HepG2 (cell line): ENCODE measurements around the gene PROM2. TPM values are rescaled to one million over a fixed set of nuclear protein-coding genes. Genes with fewer than 3 reads are reported as not detected.

Experiments used
- ATAC-seq: fragments of 200-7000 bp; cut with Tn5 transposase; 3 replicates; pipeline ENCODE4 v1.9.1; 2020; ENCODE audit warnings: mild to moderate bottlenecking, moderate library complexity
- BruUV-seq: library from RNA; stranded (reverse); fragments of 400-500 nt; replicated peaks from 2 replicates; lab custom pipeline; 2021; lab: Mats Ljungman, UMichigan
- CTCF ChIA-PET: fragments of 300-600 bp; formaldehyde crosslinking; extraction: SDS; loops from one replicate; lab custom pipeline; 2021; ENCODE audit warnings: low total read pairs, inconsistent platforms, low intra/inter-chr PET ratio; lab: Yijun Ruan, JAX
- POLR2A ChIA-PET: fragments of 350-600 bp; sonication (Branson Sonifier 250); formaldehyde crosslinking; loops from one replicate; lab custom pipeline; 2020; ENCODE audit warnings: antibody characterized with exemption, inconsistent platforms; lab: Yijun Ruan, JAX
- DNase-seq: peaks from one replicate; pipeline ENCODE4 v3.0.0-alpha.2; 2015; ENCODE audit warnings: low spot score
- FAIRE-seq: peaks from 3 replicates; lab custom pipeline; 2011; peaks lifted over from hg19 to GRCh38; lab: Jason Lieb, UNC
- H2AFZ ChIP-seq: one replicate; pipeline ENCODE4 v1.6.1; 2011; ENCODE audit warnings: low read length, inconsistent platforms
- H3K27ac ChIP-seq: fragments of 300-600 bp; 3 replicates; pipeline ENCODE4 v1.8.0; 2011; ENCODE audit warnings: mixed run types, mild to moderate bottlenecking, mixed read lengths, low read length, inconsistent platforms; ENCODE audit not compliant: insufficient read depth; ENCODE audit errors: extremely low read length
- H3K27me3 ChIP-seq, 2 experiments: fragments of 200-600 bp in 1 of 2; 2 replicates in 1 of 2; 3 replicates in 1 of 2; pipeline versions ENCODE4 v1.6.0 to v1.8.0; 2011; ENCODE audit warnings: low read length in 2 of 2, mild to moderate bottlenecking in 2 of 2, moderate library complexity in 2 of 2, inconsistent platforms in 1 of 2; ENCODE audit not compliant: insufficient read depth in 2 of 2, control insufficient read depth in 1 of 2
- H3K36me3 ChIP-seq, 2 experiments: fragments of 200-600 bp in 1 of 2; replicated peaks in 1 of 2; 2 replicates in 1 of 2; 3 replicates in 1 of 2; pipeline versions ENCODE4 v1.5.1 to v1.8.0; 2011; ENCODE audit warnings: low read length in 2 of 2, inconsistent platforms in 1 of 2; ENCODE audit not compliant: insufficient read depth in 2 of 2, control insufficient read depth in 1 of 2
- H3K4me1 ChIP-seq: 2 replicates; pipeline ENCODE4 v1.5.1; 2012; ENCODE audit warnings: low read length, inconsistent platforms; ENCODE audit not compliant: insufficient read depth
- H3K4me2 ChIP-seq: 2 replicates; pipeline ENCODE4 v1.6.0; 2011; ENCODE audit warnings: low read depth, low read length, inconsistent platforms
- H3K4me3 ChIP-seq, 3 experiments: fragments of 200-600 bp in 1 of 3; sonication (generic), shearing (Covaris generic) in 1 of 3; replicated peaks in 1 of 3; 2 replicates each; pipeline ENCODE4 v1.5.1; 2011 to 2016; ENCODE audit warnings: low read length in 3 of 3, inconsistent platforms in 2 of 3, low read depth in 2 of 3, mild to moderate bottlenecking in 2 of 3, control low read depth in 1 of 3, mixed read lengths in 1 of 3; ENCODE audit not compliant: insufficient read depth in 1 of 3
- H3K79me2 ChIP-seq: one replicate; pipeline ENCODE4 v1.6.1; 2011; ENCODE audit warnings: low read length, inconsistent platforms; ENCODE audit not compliant: insufficient read depth
- H3K9ac ChIP-seq: 2 replicates; pipeline ENCODE4 v1.6.0; 2011; ENCODE audit warnings: mild to moderate bottlenecking, low read depth, low read length, inconsistent platforms; ENCODE audit not compliant: insufficient read depth
- H3K9me3 ChIP-seq: 2 replicates; pipeline ENCODE4 v1.5.1; 2012; ENCODE audit warnings: mild to moderate bottlenecking, low read length
- H4K20me1 ChIP-seq: 2 replicates; pipeline ENCODE4 v1.6.0; 2011; ENCODE audit warnings: inconsistent platforms, mild to moderate bottlenecking, low read length, moderate library complexity; ENCODE audit not compliant: insufficient read depth
- CBFB ChIP-seq: sonication (generic); formaldehyde crosslinking; IDR thresholded peaks from 2 replicates; pipeline ENCODE4 v1.4.0; 2020; ENCODE audit warnings: missing genetic modification reagents
- EP300 ChIP-seq, 3 experiments: sonication (generic) in 1 of 3; formaldehyde crosslinking in 1 of 3; IDR thresholded peaks; 2 replicates each; pipeline versions ENCODE4 v1.5.1 to v1.6.1; 2011 to 2020; ENCODE audit warnings: low read depth in 2 of 3, low read length in 2 of 3, borderline replicate concordance in 1 of 3, improper control_type of control experiment in 1 of 3, mild to moderate bottlenecking in 1 of 3, missing genetic modification reagents in 1 of 3, moderate library complexity in 1 of 3
- HNRNPL ChIP-seq: fragments of 200-400 bp; formaldehyde crosslinking; IDR thresholded peaks from 2 replicates; pipeline ENCODE4 v1.6.1; 2017; ENCODE audit warnings: mild to moderate bottlenecking, low read depth, low read length
- PLRG1 ChIP-seq: fragments of 450-650 bp; conservative IDR thresholded peaks from 2 replicates; pipeline ENCODE4 v1.6.1; 2016
- REL ChIP-seq: sonication (generic); formaldehyde crosslinking; conservative IDR thresholded peaks from 2 replicates; pipeline ENCODE4 v1.8.0; 2022; ENCODE audit warnings: mild to moderate bottlenecking, missing genetic modification reagents, moderate library complexity
- TGIF2 ChIP-seq: IDR thresholded peaks from 2 replicates; pipeline ENCODE4 v1.6.1; 2016; ENCODE audit warnings: control low read depth, missing compliant biosample characterization
- ZBTB3 ChIP-seq: sonication (generic); formaldehyde crosslinking; IDR thresholded peaks from 2 replicates; pipeline ENCODE4 v1.4.0; 2020; ENCODE audit warnings: low read depth, mild to moderate bottlenecking, moderate library complexity, missing genetic modification reagents, borderline replicate concordance
- ZFP37 ChIP-seq: sonication (generic); formaldehyde crosslinking; IDR thresholded peaks from 2 replicates; pipeline ENCODE4 v1.4.0; 2020; ENCODE audit warnings: missing genetic modification reagents, borderline replicate concordance
- ZFP82 ChIP-seq: sonication (generic); formaldehyde crosslinking; IDR thresholded peaks from 2 replicates; pipeline ENCODE4 v1.5.1; 2020; ENCODE audit warnings: mild to moderate bottlenecking, missing genetic modification reagents, borderline replicate concordance
- ZNF709 ChIP-seq: sonication (generic); formaldehyde crosslinking; IDR thresholded peaks from 2 replicates; pipeline ENCODE4 v1.5.0; 2020; ENCODE audit warnings: mild to moderate bottlenecking, missing genetic modification reagents
- ZNF713 ChIP-seq: sonication (generic); formaldehyde crosslinking; IDR thresholded peaks from 2 replicates; pipeline ENCODE4 v1.4.0; 2020; ENCODE audit warnings: mild to moderate bottlenecking, missing genetic modification reagents
- ZNF788 ChIP-seq: sonication (generic); formaldehyde crosslinking; IDR thresholded peaks from 2 replicates; pipeline ENCODE4 v1.5.0; 2020; ENCODE audit warnings: mild to moderate bottlenecking, missing genetic modification reagents, borderline replicate concordance
- ZNF878 ChIP-seq: sonication (generic); formaldehyde crosslinking; IDR thresholded peaks from 2 replicates; pipeline ENCODE4 v1.8.1; 2023; ENCODE audit warnings: mild to moderate bottlenecking, missing genetic modification reagents, moderate library complexity
- WGBS: methylation state at CpG from one replicate; pipeline ENCODE4 v1.1.6; 2017; ENCODE audit warnings: low lambda C conversion rate; 5-methylcytosine and 5-hydroxymethylcytosine counted together
- in situ Hi-C: cut with HindIII; loops from 2 replicates; pipeline ENCODE4 v1.10.0; 2017; ENCODE audit warnings: low pct_unique_long_range_greater_than_20kb; ENCODE audit not compliant: extremely low pct_ligation_motif_present
- intact Hi-C: fragments of 100-400 bp; cut with micrococcal nuclease; formaldehyde crosslinking; loops from one replicate; pipeline ENCODE4 v1.10.0; 2022; ENCODE audit not compliant: unreplicated experiment
- polyA plus RNA-seq, 8 experiments: library from polyadenylated mRNA; depleted of rRNA in 3 of 8; stranded (reverse) in 7 of 8; unstranded in 1 of 8; fragments of >200 nt; fragmentation: Illumina TruSeq in 4 of 8; extraction: Trizol in 4 of 8; gene quantifications; 2 replicates each; pipeline versions ENCODE4 v1.2.1 to v1.2.3, GENCODE V29; 2011 to 2016; ENCODE audit warnings: low read depth in 4 of 8, missing spikeins in 1 of 8, mixed read lengths in 1 of 8; ENCODE audit not compliant: insufficient read depth in 1 of 8
- total RNA-seq, 5 experiments: library from RNA; depleted of rRNA; stranded (reverse); fragments of >200 nt; fragmentation: Illumina TruSeq; extraction: Trizol; gene quantifications; 2 replicates each; pipeline ENCODE4 v1.2.3, GENCODE V29; 2016; ENCODE audit warnings: low read depth in 1 of 5
- TF ChIP-seq, protein P1 (sequence below): sonication (generic); formaldehyde crosslinking; IDR thresholded peaks from 2 replicates; pipeline ENCODE4 v1.5.1; 2020; ENCODE audit warnings: missing genetic modification reagents, mild to moderate bottlenecking, borderline replicate concordance
- TF ChIP-seq, protein P2 (sequence below): sonication (generic); formaldehyde crosslinking; IDR thresholded peaks from 2 replicates; pipeline ENCODE4 v1.4.0; 2020; ENCODE audit warnings: low read depth, missing genetic modification reagents

The PROM2 gene
- total and polyA plus RNA-seq, 2 of the 13 experiments (the other 11 are each of a cell fraction or from before 2014, with no cell fraction given): not detected

DNA sequence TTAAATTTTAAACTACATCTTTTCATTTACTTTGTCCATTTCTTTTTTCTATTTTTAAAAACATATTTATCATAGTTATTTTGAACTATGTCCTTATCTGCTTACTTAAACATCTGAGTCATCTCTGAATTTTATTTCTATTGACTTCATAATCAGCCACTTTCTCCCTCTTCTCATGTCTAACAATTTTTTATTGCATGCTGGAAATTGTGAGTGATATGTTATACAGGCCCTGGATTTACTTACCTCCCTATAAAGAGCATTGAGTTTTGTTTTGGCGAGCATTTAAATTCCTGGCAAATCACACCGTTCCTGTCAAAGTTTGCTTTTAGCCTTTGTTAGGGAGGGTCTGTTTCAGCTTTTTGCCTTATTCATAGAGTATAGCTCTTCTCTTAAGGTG lies 62.2 kb downstream of the PROM2 start:
- FAIRE-seq (no peak), DNase-seq (no peak), ATAC-seq (no peak)
- Histone ChIP-seq H2AFZ (no peak overlapping the region), H3K27me3 (peaks cover 3 to 49% of the 10 kb centered on the region in 2 experiments; a peak in 3 of 5 replicates), H3K9me3 (no peaks in the 10 kb centered on the region), H3K4me3 (no peak overlapping the region), H3K27ac (no peak overlapping the region), H3K79me2 (no peaks in the 10 kb centered on the region), H3K4me2 (no peak overlapping the region), H3K36me3 (no peaks in the 10 kb centered on the region), H4K20me1 (no peaks in the 10 kb centered on the region), H3K4me1 (no peaks in the 10 kb centered on the region), H3K9ac (no peak overlapping the region)
- TF ChIP-seq PLRG1: no peak
- TF ChIP-seq ZBTB3 (CRISPR knock-in tag): no peak
- TF ChIP-seq ZFP37 (CRISPR knock-in tag): no peak
- no peak for TF ChIP-seq TGIF2 (CRISPR knock-in tag)
- TF ChIP-seq, protein P1, sequence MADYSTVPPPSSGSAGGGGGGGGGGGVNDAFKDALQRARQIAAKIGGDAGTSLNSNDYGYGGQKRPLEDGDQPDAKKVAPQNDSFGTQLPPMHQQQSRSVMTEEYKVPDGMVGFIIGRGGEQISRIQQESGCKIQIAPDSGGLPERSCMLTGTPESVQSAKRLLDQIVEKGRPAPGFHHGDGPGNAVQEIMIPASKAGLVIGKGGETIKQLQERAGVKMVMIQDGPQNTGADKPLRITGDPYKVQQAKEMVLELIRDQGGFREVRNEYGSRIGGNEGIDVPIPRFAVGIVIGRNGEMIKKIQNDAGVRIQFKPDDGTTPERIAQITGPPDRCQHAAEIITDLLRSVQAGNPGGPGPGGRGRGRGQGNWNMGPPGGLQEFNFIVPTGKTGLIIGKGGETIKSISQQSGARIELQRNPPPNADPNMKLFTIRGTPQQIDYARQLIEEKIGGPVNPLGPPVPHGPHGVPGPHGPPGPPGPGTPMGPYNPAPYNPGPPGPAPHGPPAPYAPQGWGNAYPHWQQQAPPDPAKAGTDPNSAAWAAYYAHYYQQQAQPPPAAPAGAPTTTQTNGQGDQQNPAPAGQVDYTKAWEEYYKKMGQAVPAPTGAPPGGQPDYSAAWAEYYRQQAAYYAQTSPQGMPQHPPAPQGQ (CRISPR knock-in tag): no peak
- no peak for TF ChIP-seq CBFB (CRISPR knock-in tag)
- no peak for TF ChIP-seq REL
- TF ChIP-seq ZFP82 (CRISPR knock-in tag): no peak
- no peak for TF ChIP-seq ZNF709
- no peak for TF ChIP-seq EP300 (IDR thresholded peaks at IDR 0.05; ENCODE audit: low read depth in 2 of 2, low read length in 2 of 2)
- TF ChIP-seq EP300 (CRISPR knock-in tag; IDR thresholded peaks at IDR 0.05; ENCODE audit: borderline replicate concordance): no peak
- TF ChIP-seq ZNF788: no peak
- TF ChIP-seq, protein P2, sequence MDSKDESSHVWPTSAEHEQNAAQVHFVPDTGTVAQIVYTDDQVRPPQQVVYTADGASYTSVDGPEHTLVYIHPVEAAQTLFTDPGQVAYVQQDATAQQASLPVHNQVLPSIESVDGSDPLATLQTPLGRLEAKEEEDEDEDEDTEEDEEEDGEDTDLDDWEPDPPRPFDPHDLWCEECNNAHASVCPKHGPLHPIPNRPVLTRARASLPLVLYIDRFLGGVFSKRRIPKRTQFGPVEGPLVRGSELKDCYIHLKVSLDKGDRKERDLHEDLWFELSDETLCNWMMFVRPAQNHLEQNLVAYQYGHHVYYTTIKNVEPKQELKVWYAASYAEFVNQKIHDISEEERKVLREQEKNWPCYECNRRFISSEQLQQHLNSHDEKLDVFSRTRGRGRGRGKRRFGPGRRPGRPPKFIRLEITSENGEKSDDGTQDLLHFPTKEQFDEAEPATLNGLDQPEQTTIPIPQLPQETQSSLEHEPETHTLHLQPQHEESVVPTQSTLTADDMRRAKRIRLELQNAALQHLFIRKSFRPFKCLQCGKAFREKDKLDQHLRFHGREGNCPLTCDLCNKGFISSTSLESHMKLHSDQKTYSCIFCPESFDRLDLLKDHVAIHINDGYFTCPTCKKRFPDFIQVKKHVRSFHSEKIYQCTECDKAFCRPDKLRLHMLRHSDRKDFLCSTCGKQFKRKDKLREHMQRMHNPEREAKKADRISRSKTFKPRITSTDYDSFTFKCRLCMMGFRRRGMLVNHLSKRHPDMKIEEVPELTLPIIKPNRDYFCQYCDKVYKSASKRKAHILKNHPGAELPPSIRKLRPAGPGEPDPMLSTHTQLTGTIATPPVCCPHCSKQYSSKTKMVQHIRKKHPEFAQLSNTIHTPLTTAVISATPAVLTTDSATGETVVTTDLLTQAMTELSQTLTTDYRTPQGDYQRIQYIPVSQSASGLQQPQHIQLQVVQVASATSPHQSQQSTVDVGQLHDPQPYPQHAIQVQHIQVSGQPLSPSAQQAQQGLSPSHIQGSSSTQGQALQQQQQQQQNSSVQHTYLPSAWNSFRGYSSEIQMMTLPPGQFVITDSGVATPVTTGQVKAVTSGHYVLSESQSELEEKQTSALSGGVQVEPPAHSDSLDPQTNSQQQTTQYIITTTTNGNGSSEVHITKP (CRISPR knock-in tag): no peak
- TF ChIP-seq ZNF878 (CRISPR knock-in tag): no peak
- no peak for TF ChIP-seq HNRNPL
- TF ChIP-seq ZNF713: no peak
- in situ Hi-C loops: no loop called here
- no TSS peak for BruUV-seq
- CTCF ChIA-PET: no interaction called here
- intact Hi-C loops: no loop called here
- WGBS: 21% methylated on average over 2 of the region's 2 CpGs
- POLR2A ChIA-PET: no interaction called here
